Small intestine (tissue), 7 donors: ENCODE measurements around the gene NDST3. TPM values are rescaled to one million over a fixed set of nuclear protein-coding genes. Genes with fewer than 3 reads are reported as not detected.
A peak's percentile ranks its signal among the peaks of the same experiment; 100 is the strongest.

Experiments used
- DNase-seq, 2 donors: peaks; one replicate each; pipeline versions ENCODE4 v3.0.0 to v3.0.0-alpha.2; 2013
- FAIRE-seq: peaks from 2 replicates; lab custom pipeline; 2012; peaks lifted over from hg19 to GRCh38; lab: Jason Lieb, UNC
- H3K27ac ChIP-seq, 3 donors: one replicate each; pipeline ENCODE4 v1.5.1; 2013; ENCODE audit warnings: low read length in 2 of 3, mild to moderate bottlenecking in 2 of 3, control low read depth in 1 of 3, inconsistent platforms in 1 of 3, low read depth in 1 of 3, moderate library complexity in 1 of 3
- H3K27me3 ChIP-seq, 3 donors: one replicate each; pipeline ENCODE4 v1.6.1; 2013; ENCODE audit warnings: low read length in 3 of 3, inconsistent platforms in 1 of 3; ENCODE audit not compliant: control insufficient read depth in 3 of 3, insufficient read depth in 3 of 3
- H3K36me3 ChIP-seq, 3 donors: one replicate each; pipeline ENCODE4 v1.6.1; 2013; ENCODE audit warnings: low read length in 3 of 3, inconsistent platforms in 1 of 3, low read depth in 1 of 3, mild to moderate bottlenecking in 1 of 3, moderate library complexity in 1 of 3; ENCODE audit not compliant: control insufficient read depth in 3 of 3, insufficient read depth in 2 of 3
- H3K4me1 ChIP-seq, 3 donors: one replicate each; pipeline ENCODE4 v1.6.1; 2013; ENCODE audit warnings: low read length in 2 of 3, inconsistent platforms in 1 of 3, low read depth in 1 of 3, mild to moderate bottlenecking in 1 of 3, moderate library complexity in 1 of 3; ENCODE audit not compliant: control insufficient read depth in 3 of 3, insufficient read depth in 2 of 3
- H3K4me3 ChIP-seq, 3 donors: one replicate each; pipeline ENCODE4 v1.5.1; 2013; ENCODE audit warnings: low read length in 3 of 3, control low read depth in 1 of 3, inconsistent platforms in 1 of 3, low read depth in 1 of 3, mild to moderate bottlenecking in 1 of 3, moderate library complexity in 1 of 3
- H3K9me3 ChIP-seq, 2 donors: one replicate each; pipeline ENCODE4 v1.6.1; 2013; ENCODE audit warnings: low read depth in 1 of 2, low read length in 1 of 2; ENCODE audit not compliant: control insufficient read depth in 2 of 2, insufficient read depth in 1 of 2
- WGBS, 3 donors: extraction: QIAGEN DNeasy Blood & Tissue Kit; methylation state at CpG; one replicate each; pipeline ENCODE4 v1.1.7; 2013; 5-methylcytosine and 5-hydroxymethylcytosine counted together
- polyA plus RNA-seq, 4 donors: library from polyadenylated mRNA; stranded (reverse) in 3 of 4; unstranded in 1 of 4; fragments of 200-250 nt in 3 of 4; fragments of 120-200 nt in 1 of 4; gene quantifications; one replicate each; pipeline versions ENCODE4 v1.2.1 to v1.2.3, GENCODE V29; 2013
- donor health status: healthy with polysubstance abuse.
- donor health status: control.
- donor health status: control.
- donor health status: Bipolar disorder and iron deficiency.
- donor health status: healthy.

NDST3 gene
- polyA plus RNA-seq, 4 donors: 0.07 to 0.77 TPM; not detected in 2

DNA sequence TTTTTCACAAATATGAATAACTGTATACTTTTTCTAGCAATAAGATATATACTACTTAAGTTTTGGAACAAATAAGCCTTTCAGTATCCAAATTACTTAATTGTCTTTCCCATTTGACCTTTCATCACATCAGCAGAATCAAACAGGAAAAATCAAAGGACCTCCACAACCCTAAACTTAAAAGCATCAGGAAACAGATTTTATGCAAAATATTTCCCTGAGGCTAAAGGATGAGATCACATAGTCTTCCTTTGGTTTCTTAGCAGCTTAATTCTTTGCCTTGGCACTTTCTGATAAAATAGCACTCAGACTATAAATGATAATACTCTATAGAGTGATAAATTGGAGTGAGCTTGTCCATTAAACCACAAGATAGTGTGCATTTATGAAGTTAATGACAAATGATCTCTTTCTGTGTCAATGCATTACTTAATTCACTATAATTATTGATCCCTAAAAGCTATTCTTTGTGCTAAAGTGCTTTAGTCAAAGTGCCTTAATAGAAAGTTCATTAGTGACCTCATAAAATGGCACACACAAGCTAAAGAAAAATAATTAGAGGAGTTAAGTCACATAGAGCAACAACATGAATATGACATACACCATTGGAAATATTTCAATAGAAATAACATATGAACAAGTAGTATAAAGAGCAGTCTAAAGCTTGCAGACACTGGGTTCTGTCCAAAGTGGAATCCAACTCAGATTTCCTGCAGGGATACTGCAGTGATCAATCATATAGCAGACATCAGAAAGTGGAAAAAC is 15.7 kb upstream of the NDST3 start:
- no peaks in the 10 kb centered on the region for H3K4me1 ChIP-seq
- no peak for DNase-seq
- H3K27me3 ChIP-seq: no peaks in the 10 kb centered on the region
- no peaks in the 10 kb centered on the region for H3K36me3 ChIP-seq
- no peak for FAIRE-seq
- H3K27ac ChIP-seq: no peak overlapping the region
- H3K4me3 ChIP-seq: no peak overlapping the region
- H3K9me3 ChIP-seq: no peaks in the 10 kb centered on the region

DNA sequence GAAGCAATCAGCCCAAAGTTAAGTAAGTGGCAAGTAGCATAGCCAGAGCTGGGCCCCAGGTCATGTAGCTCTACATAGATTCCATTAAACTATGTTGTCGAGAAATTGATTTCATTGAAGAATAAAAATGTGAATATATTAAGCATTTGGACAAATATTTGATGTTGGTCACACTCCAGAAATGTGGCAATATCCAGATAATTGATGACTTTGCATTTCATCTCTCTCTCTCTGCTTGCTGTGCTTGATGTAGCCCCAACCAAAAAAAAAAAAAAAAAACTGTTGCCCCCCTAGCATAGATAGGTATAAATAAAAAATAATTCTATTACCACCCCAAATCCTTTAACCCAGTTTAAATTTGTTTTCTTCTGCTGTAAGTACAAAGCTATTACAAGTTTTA is 7.5 kb upstream of the NDST3 start:
- Histone ChIP-seq H3K4me3 (no peak overlapping the region), H3K9me3 (no peaks in the 10 kb centered on the region), H3K27me3 (peaks cover 0 to 4% (median 0%) of the 10 kb centered on the region in 3 donors), H3K36me3 (no peaks in the 10 kb centered on the region), H3K4me1 (no peaks in the 10 kb centered on the region), H3K27ac (no peak overlapping the region)
- FAIRE-seq: no peak
- WGBS, 3 donors: 57 to 78% (median 64%) methylated on average over 1 of the region's 1 CpG
- DNase-seq: no peak

DNA sequence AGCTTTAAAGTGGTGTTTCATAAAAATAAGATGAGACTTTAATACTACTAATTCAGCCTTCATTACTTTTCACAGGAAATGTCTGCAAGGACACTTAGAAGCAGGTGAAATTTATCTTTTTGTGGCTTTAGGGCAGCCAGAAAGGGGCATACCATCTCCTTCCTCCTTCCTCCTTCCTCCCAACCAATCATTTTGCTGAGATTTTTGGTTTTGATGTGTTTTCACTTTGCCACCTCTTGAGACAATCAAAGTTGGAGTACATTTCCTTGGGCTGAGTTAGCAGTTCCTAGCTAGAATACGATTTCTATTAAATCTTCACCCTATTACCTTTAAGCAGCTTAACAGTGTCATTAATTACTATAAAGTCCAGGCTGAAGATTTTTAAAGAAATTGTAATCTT is 5.1 kb upstream of the NDST3 start:
- DNase-seq (no peak), FAIRE-seq (no peak)
- Histone ChIP-seq H3K27me3 (peaks cover 0 to 20% (median 5%) of the 10 kb centered on the region in 3 donors), H3K27ac (no peak overlapping the region), H3K36me3 (no peaks in the 10 kb centered on the region), H3K4me1 (no peaks in the 10 kb centered on the region), H3K9me3 (no peaks in the 10 kb centered on the region), H3K4me3 (no peak overlapping the region)
- WGBS, 3 donors: 73 to 77% (median 75%) methylated on average over 1 of the region's 1 CpG

DNA sequence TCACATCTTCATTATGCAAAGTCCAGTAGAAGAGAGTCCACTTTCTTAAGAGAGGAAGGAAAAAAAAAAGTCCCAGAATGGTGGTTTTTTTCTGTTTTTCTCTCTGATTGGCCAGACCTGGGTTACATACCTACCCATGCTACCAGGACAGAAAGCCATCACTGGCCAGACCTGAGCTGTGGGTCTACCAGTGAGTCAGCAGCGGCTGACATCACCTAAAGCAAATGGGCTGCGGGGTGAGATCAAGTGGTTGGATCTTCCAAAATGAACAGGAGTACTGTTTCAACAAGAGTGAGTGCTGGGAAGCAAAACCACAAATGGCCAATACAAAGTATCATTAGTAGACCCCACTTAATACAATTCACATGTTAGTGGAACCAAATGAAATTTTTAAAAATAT is 1.6 kb upstream of the NDST3 start:
- Histone ChIP-seq H3K4me1 (no peaks in the 10 kb centered on the region), H3K36me3 (no peaks in the 10 kb centered on the region), H3K9me3 (no peaks in the 10 kb centered on the region), H3K27ac (no peak overlapping the region), H3K27me3 (peaks cover 0 to 22% (median 5%) of the 10 kb centered on the region in 3 donors), H3K4me3 (no peak overlapping the region)
- DNase-seq (no peak), FAIRE-seq (no peak)
- WGBS, 3 donors: 61 to 71% (median 69%) methylated on average over 2 of the region's 2 CpGs

DNA sequence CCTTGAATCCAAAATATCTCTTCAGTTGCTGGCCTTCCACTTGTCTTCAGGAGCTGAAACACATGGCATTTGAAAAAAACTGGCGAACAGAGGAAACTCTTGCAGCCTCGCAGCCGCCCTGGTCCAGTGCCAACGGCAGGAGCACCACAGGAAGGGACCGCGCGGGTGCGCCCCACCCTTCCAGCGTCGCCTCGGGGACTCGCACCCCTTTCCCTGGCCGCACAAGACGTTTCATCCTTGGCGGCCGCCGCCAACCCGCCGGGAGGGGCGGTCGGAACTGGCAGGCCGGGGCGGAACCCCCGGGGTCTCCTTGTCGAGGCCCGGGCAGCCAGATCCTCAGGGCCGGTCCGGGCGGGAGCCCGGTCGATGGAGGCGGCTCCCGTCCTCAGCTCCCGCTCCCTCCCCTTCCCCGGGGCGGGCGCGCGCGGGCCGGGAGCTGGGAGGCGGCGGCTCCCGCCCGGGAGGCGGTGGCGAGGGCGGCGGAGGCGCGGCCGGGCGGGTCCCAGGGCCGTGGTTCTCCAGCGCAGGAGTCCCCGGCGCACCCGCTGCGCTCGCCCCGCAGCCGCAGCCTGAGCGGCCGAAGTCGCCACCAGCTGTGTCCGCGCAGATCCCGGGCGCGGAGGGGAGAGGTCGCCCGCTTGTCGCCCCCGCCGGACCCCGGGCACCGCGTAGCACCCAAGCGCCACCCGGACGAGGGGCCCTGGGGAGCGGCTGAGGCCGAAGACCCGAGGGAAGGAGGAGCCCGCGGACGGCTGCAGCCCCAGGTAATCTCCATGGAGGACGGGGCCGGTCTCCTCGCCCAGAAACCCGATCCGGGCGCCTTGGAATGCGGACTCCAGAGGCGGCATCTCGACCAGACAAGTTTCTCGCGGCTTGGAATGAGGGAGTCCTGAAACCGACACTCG is 886 bp upstream of the NDST3 start:
- WGBS, 3 donors: 1 to 3% (median 2%) methylated on average over 69 to 100 of the region's 100 CpGs
- peak; percentile 20 to 54 for DNase-seq

DNA sequence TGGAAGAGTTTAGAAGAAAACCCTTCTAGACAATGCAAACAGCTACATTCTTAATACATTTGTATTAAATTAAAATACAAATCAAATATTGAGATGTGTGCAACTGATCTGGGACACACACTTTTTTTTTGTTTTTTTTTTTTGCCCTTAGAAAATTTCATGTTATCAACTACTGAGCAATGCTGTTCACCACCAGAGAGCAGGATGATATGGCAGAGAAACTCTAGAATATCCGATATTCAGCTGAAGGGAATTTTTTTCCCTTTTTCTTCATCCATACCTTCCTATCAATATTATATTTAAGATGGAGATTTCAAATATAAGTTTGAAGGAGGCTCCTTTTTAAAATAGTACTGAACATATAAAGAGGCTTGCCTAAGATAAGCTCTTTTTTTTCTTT is 1.0 kb downstream of the NDST3 start:
- H3K9me3 ChIP-seq: no peaks in the 10 kb centered on the region
- no peaks in the 10 kb centered on the region for H3K4me1 ChIP-seq
- WGBS, 3 donors: 75 to 78% (median 76%) methylated on average over 1 of the region's 1 CpG
- no peaks in the 10 kb centered on the region for H3K36me3 ChIP-seq
- no peak for FAIRE-seq
- H3K27ac ChIP-seq: no peak overlapping the region
- H3K27me3 ChIP-seq: peaks cover 0 to 22% (median 5%) of the 10 kb centered on the region in 3 donors
- DNase-seq: no peak
- H3K4me3 ChIP-seq: no peak overlapping the region

More for the DNA sequence above, 886 bp upstream of the NDST3 start:
- Histone ChIP-seq H3K4me3 (peak overlapping the region; percentile 12 to 55 (median 42)), H3K36me3 (no peaks in the 10 kb centered on the region), H3K27ac (no peak overlapping the region), H3K27me3 (peaks cover 0 to 22% (median 5%) of the 10 kb centered on the region in 3 donors), H3K9me3 (no peaks in the 10 kb centered on the region), H3K4me1 (no peaks in the 10 kb centered on the region)
- FAIRE-seq: no peak

DNA sequence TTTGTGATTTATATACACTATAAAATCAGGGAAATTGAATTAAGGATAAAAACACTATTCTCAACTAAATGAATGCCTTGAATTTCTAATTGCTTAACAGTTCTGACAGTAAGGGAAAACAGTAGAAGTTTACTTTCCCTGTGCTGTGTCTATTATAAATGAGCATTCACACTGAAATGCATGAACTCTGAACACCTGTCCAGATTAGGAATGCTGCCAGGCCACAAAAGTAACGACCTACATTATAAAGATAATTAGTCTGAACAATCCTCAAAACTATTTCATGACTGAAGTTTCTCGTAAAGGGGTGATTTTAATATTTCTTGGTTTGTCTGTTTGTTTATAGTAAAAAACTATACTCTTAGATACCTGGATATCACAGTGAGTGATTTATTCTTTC is 2.0 kb downstream of the NDST3 start:
- Histone ChIP-seq H3K36me3 (no peaks in the 10 kb centered on the region), H3K27ac (no peak overlapping the region), H3K4me1 (no peaks in the 10 kb centered on the region), H3K4me3 (no peak overlapping the region), H3K27me3 (peaks cover 0 to 19% (median 5%) of the 10 kb centered on the region in 3 donors), H3K9me3 (no peaks in the 10 kb centered on the region)
- DNase-seq (no peak), FAIRE-seq (no peak)
- WGBS, 3 donors: 9 to 58% (median 24%) methylated on average over 2 of the region's 2 CpGs

DNA sequence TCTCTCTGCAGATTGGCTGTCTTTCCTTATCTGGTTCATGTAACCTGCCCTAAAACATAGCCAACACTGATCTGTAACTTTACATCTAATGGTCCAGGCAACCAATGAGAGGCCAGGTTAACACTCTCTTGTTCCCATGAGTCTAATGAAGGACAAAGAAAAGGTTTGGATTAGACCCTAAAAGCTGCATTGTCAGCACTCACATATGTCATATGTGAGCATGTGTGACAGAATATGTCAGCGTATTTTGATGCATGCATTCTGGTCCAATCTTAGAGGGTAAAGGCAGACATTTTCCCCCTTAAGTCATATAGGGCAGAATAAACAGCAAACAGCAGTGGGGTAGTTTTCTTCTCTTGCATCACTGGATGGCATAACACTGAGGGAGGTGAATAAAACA is 3.7 kb downstream of the NDST3 start:
- WGBS, 3 donors: 93 to 100% (median 96%) methylated on average over 1 of the region's 1 CpG
- Histone ChIP-seq H3K9me3 (no peaks in the 10 kb centered on the region), H3K4me1 (no peaks in the 10 kb centered on the region), H3K4me3 (no peak overlapping the region), H3K27ac (no peak overlapping the region), H3K27me3 (peaks cover 0 to 9% (median 3%) of the 10 kb centered on the region in 3 donors), H3K36me3 (no peaks in the 10 kb centered on the region)
- DNase-seq: no peak
- FAIRE-seq: no peak
